Left ventricle myocardium inferior (tissue), 1 donor: ENCODE measurements around the gene ZSCAN4. TPM values are rescaled to one million over a fixed set of nuclear protein-coding genes. Genes with fewer than 3 reads are reported as not detected.

Source experiments
- DNase-seq: peaks from one replicate; pipeline ENCODE4 v3.0.0-alpha.2; 2020
- H3K27ac ChIP-seq: fragments of 200-600 bp; replicated peaks from 2 replicates; pipeline ENCODE4 v1.8.0; 2021
- H3K27me3 ChIP-seq: fragments of 200-600 bp; 2 replicates; pipeline ENCODE4 v1.8.0; 2021; ENCODE audit warnings: low read depth
- H3K36me3 ChIP-seq: fragments of 200-600 bp; 2 replicates; pipeline ENCODE4 v1.8.0; 2021
- H3K4me1 ChIP-seq: fragments of 200-600 bp; 2 replicates; pipeline ENCODE4 v1.8.0; 2021
- H3K4me3 ChIP-seq: fragments of 200-600 bp; 2 replicates; pipeline ENCODE4 v1.8.0; 2021; ENCODE audit warnings: mild to moderate bottlenecking, moderate library complexity
- H3K9me3 ChIP-seq: fragments of 200-600 bp; replicated peaks from 2 replicates; pipeline ENCODE4 v1.8.0; 2021
- intact Hi-C: fragments of 100-400 bp; cut with micrococcal nuclease; formaldehyde crosslinking; loops from one replicate; pipeline ENCODE4 v1.11.0; 2022
- total RNA-seq: library from RNA; stranded (reverse); fragmentation: NEBNext Ultra II Directional; extraction: Animal tissue kit (Norgen Biotek cat#: 25700); gene quantifications from one replicate; pipeline ENCODE4 v1.2.1, GENCODE V29; 2021
- TF ChIP-seq, protein P1 (sequence below): fragments of 200-600 bp; IDR thresholded peaks from 2 replicates; pipeline ENCODE4 v1.8.0; 2021; ENCODE audit warnings: antibody characterized with exemption, mild to moderate bottlenecking, borderline replicate concordance
- donor health status: DM: no; HTN: yes; CAD: no; lungs with severe emphysema.

The ZSCAN4 gene
- total RNA-seq, 1 donor from 2014 or later = not detected

DNA sequence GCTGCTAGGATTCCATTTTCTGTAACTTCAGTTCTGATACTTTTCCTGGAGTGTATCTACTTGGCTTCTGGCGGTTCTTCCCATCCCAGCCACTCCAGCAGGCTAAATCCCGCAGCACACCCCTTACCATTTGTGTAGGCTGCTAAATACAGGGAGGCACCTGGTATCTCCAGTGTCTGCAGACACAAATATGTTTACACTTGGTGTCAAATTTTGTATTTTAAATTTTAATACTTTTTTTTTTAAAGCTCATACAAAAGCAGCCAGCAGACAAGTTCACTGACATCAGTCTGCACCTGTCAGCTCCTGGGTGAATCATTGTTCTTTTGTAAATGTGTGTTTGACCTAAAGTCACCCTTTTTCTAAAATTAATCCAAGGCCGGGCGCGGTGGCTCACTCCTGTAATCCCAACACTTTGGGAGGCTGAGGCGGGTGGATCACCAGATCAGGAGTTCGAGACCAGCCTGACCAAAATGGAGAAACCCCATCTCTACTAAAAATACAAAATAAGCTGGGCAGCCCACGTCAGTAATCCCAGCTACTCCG, 3.4 kb upstream of the ZSCAN4 start:
- Histone ChIP-seq H3K27me3 (no peaks in the 10 kb centered on the region), H3K36me3 (no peaks in the 10 kb centered on the region), H3K9me3 (no peaks in the 10 kb centered on the region), H3K4me1 (peaks cover 17% of the 10 kb centered on the region), H3K4me3 (peak overlapping the region; percentile 77), H3K27ac (peak overlapping the region; percentile 88)
- intact Hi-C loops = no loop called here
- DNase-seq = no peak
- TF ChIP-seq, protein P1, sequence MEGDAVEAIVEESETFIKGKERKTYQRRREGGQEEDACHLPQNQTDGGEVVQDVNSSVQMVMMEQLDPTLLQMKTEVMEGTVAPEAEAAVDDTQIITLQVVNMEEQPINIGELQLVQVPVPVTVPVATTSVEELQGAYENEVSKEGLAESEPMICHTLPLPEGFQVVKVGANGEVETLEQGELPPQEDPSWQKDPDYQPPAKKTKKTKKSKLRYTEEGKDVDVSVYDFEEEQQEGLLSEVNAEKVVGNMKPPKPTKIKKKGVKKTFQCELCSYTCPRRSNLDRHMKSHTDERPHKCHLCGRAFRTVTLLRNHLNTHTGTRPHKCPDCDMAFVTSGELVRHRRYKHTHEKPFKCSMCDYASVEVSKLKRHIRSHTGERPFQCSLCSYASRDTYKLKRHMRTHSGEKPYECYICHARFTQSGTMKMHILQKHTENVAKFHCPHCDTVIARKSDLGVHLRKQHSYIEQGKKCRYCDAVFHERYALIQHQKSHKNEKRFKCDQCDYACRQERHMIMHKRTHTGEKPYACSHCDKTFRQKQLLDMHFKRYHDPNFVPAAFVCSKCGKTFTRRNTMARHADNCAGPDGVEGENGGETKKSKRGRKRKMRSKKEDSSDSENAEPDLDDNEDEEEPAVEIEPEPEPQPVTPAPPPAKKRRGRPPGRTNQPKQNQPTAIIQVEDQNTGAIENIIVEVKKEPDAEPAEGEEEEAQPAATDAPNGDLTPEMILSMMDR = no peak

GRCh38 chr19:57667228-57667627, 1.5 kb upstream of the ZSCAN4 start:
- no peak overlapping the region for H3K4me3 ChIP-seq
- TF ChIP-seq, protein P1 = no peak
- peaks cover 17% of the 10 kb centered on the region for H3K4me1 ChIP-seq
- no peaks in the 10 kb centered on the region for H3K27me3 ChIP-seq
- H3K9me3 ChIP-seq = no peaks in the 10 kb centered on the region
- no peak for DNase-seq
- H3K27ac ChIP-seq = no peak overlapping the region
- no peaks in the 10 kb centered on the region for H3K36me3 ChIP-seq
- intact Hi-C loops = no loop called here

DNA sequence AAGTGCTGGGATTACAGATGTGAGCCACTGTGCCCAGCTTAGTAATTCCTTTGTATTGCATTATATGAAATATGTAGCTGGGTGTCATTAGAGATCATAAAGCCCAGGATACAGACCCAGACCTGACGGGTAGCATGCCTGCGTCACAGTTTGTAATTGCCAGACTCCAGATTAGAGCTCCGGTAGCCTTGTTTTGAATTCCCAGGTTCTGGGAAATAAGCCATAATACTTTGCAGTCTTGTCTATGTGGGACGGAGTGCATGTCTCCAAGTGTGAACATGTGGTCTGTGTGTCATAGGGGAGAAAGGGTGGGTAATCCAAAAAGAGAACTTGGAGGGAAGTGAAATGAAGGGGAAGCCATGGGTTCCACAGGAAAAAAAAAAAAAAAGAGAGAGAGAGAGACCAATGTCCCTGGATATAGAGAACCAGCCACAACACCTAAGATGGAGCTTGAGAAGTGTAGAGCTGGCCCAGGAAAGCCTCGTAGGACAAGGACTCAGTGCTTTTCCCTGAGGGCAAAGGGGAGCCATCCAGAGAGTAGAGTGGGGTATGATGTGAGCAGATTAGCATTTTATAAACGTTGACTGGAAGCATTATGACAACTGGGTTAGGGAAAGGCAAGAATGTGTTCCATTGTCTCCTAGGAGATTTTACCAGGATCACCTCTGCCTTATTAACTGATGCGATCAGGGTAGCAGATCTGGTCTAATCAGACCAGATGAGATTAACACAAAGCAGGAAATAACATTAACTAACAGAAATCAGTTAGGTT, 2.6 kb downstream of the ZSCAN4 start:
- Histone ChIP-seq H3K36me3 (no peaks in the 10 kb centered on the region), H3K4me1 (no peaks in the 10 kb centered on the region), H3K27ac (no peak overlapping the region), H3K4me3 (no peak overlapping the region), H3K9me3 (peaks cover 4% of the 10 kb centered on the region), H3K27me3 (no peaks in the 10 kb centered on the region)
- DNase-seq = no peak
- intact Hi-C loops = no loop called here
- TF ChIP-seq, protein P1 = no peak

- Histone ChIP-seq H3K36me3 (no peaks in the 10 kb centered on the region), H3K27ac (no peak overlapping the region), H3K4me1 (no peaks in the 10 kb centered on the region), H3K4me3 (no peak overlapping the region), H3K27me3 (no peaks in the 10 kb centered on the region), H3K9me3 (peaks cover 4% of the 10 kb centered on the region)
- intact Hi-C loops = no loop called here
- TF ChIP-seq, protein P1 = no peak
- DNase-seq = no peak
Measured at GRCh38 chr19:57672466-57672865, 3.7 kb downstream of the ZSCAN4 start.

GRCh38 chr19:57675881-57676280, 7.1 kb downstream of the ZSCAN4 start:
- Histone ChIP-seq H3K9me3 (peaks cover 4% of the 10 kb centered on the region), H3K27me3 (no peaks in the 10 kb centered on the region), H3K4me3 (no peak overlapping the region), H3K4me1 (no peaks in the 10 kb centered on the region), H3K27ac (no peak overlapping the region), H3K36me3 (no peaks in the 10 kb centered on the region)
- no peak for DNase-seq
- intact Hi-C loops = no loop called here
- TF ChIP-seq, protein P1 = no peak
